Activated T-helper 1 cell treated with Interleukin-2 at 50 U/mL for 16 hours (primary cell): ENCODE data around the gene TXNRD1.
A peak's percentile ranks its signal among the peaks of the same experiment; 100 is the strongest.

Experiments used
- DNase-seq: peaks from one replicate; pipeline ENCODE4 v3.0.0-alpha.2; 2020; ENCODE audit warnings: low read depth

TXNRD1 gene

DNA sequence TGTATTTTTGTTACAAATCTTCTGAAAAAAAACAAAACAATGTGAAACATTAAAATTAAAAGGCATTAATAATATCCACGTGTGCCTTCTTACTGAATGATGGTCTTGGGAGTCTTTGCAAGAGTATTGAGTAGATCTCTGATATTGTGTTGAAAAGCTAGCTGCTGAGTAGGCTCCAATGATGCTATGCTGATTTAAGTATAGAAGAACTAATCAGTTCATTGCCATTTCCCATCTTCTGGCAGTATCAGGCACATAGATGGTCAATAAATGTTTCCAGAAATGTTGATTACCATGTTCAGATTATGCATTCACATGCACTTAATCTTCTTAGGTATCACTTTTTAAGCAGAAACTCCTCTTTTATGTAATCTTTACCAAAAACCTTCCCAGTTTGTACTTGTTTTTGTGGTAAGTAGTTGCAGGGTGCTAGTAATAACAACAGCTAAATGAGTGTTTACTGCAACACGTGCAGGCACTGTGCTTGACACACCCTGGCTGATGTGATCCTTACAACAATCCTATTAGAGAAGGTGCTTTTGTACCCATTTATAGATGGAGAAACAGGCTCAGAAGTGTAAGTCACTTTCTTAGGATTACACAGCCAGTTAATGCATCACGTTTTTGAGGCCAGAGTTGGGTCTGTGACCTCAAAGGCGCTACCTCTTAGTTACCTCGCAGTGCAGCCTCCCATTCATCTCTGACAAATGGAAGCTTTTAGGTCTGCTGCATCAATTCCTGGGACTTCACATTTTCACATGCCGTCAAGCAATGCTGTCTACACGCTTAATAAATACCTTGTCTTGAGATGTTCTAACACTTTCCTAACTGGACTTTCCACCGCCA lies 134.9 kb downstream of the TXNRD1 start:
- no peak for DNase-seq

- no peak for DNase-seq
These were observed 135.7 kb downstream of the TXNRD1 start for GRCh38 chr12:104351057-104351983.

DNA sequence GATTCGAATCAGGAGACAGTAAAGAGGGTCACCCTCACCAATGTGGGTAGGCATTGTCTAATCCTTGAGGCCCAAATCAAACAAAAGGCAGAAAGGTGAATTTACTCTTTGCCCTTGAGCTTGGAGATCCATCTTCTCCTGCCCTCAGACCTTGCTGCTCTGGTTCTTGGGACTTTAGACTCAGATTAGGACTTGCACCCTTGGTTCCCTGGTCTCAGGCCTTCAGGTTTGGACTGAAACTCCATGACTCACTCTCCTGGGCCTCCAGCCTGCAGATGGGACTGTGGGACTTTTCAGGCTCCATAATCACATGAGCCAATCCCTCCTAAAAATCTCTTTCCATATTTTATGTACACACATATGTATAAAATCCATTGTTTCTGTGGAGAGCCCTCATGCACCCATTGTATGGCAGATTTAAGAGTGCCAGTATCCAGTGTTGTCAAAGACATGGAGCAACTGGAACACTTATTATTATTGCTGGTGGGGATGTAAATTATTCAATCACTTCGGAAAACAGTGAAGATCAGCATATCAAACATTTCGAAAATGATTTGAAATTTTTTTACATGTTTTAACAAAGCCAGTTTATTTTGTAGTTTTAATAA lies 136.6 kb downstream of the TXNRD1 start:
- DNase-seq: no peak

GRCh38 chr12:104353012-104353981 lies 137.7 kb downstream of the TXNRD1 start:
- DNase-seq: no peak

DNA sequence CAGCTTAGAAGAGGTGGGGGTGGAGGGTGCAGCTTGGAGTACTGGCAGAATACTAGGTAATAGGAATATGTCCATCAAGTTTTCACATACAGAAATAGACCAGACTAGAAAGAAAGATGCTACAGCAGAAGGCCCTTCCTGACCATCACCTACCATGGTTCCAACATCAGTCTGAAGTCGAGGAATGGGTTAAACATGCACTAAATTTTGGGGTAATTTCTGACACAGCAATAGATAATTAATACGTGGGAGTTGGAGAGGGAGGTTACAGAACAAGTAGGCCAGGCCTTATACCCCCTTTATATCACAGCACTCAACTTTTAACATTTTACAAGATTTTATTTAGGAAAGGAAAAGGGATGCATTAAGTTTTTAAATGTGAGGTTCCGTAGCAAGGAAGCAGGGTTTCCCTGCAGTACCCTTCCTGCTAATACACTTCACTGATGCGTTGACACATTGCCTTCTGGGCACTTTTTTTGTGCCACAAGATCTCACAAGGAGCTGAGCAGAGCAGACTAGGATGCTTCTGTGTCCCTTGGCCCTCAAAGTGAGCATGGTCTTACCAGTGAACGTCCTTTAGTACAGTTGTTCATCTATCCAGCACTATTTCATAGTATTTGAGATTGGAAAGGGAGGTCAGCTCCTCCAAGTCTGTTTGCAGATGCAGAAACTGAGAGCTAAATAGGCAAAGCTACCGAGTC lies 138.7 kb downstream of the TXNRD1 start:
- DNase-seq: no peak

GRCh38 chr12:104354868-104355570 lies 139.4 kb downstream of the TXNRD1 start:
- DNase-seq: no peak

DNA sequence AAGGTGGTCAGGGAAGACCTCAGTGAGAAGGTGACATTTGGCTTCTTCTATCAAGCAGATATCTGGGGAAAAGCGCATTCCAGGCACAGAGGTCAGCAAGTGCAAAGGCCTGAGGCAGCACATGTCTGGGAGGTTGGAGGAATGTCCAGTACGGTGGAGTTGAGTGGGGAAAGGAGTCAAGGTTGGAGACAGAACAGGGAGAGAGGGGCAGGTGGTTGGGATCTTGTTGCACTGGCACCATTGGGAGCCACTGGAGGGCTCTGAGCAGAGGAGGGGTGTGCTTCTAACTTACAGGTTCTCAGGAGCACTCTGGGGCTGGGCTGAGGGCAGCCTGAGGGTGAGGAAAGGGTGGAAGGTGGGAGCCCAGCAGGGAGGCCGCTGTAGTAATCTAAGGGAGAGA lies 140.1 kb downstream of the TXNRD1 start:
- DNase-seq: no peak

- no peak for DNase-seq
These were observed 140.9 kb downstream of the TXNRD1 start for GRCh38 chr12:104356231-104357115.

- DNase-seq: no peak
These were observed 141.9 kb downstream of the TXNRD1 start for GRCh38 chr12:104357421-104357952.

GRCh38 chr12:104358353-104359003 lies 142.9 kb downstream of the TXNRD1 start:
- DNase-seq: peak; percentile 40

GRCh38 chr12:104359216-104359615 lies 143.6 kb downstream of the TXNRD1 start:
- no peak for DNase-seq

GRCh38 chr12:104360157-104360556 lies 144.6 kb downstream of the TXNRD1 start:
- DNase-seq: no peak

- DNase-seq: no peak
These were observed 145.6 kb downstream of the TXNRD1 start for GRCh38 chr12:104360983-104361707.

DNA sequence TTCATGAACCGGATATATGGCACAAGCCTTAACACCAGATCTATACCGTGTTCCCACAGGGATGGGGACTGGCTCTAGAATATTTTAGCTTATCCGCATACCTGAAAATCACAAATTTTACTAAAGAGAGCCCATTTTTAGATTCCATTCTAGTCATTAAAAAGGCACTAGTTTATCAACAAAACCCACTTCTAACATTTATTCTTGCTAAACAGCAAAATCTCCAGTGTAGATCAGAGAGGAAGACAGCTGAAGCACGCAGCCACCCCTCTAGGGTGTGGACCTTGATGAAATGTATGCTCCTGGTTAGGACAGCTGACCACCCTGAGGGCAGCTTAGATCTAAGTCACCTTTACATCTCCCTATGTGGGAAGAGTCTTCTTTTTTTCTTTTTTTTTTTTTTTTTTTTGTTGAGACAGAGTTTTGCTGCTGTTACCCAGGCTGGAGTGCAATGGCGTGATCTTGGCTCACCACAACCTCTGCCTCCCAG lies 150.4 kb downstream of the TXNRD1 start:
- DNase-seq: no peak

GRCh38 chr12:104369708-104370107 lies 154.1 kb downstream of the TXNRD1 start:
- DNase-seq: no peak

DNA sequence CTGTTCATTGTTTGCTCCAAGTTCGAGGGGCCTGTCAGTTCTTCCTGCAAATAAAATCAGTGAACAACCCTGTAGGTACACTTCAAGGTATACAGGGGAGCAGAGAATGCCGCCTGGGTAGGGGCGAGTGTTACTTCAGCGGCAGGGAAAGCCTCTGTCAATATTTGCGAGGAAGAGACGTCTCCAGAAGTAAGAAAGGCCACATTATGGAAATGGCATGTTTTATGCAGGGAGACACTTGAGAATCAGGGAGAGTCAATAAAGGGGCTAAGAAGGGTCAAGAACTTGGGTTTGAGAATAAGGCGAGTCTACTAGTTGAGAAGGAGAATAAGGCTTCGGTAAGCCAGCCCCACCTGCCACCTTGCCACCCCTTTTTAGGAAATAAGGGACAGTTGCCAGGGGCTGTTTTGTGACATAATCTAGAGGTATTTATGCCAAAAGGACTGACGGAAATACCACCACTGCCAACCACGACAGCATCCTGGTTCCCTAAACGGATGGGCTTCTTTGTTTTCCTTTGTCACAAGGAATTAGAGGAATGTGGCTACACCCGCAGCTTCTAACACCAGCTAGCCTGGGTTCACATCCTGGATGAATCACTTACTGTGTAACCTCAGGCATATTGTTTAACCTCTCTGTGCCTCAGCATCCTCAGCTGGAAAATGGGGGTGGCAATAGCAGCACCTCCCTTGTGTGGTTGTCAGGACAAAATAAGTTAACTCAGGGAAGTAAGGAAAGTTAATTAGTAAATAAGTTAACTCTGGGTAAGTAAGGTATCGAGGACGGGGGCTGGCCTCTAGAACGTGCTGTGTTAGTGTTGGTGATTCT lies 155.7 kb downstream of the TXNRD1 start:
- DNase-seq: no peak
